NB4 (cell line): ENCODE measurements around the gene GGTA1.
"Not testable (repeated sequence)": the region's sequence is repeated elsewhere in the genome, so short reads cannot be mapped to it uniquely, and the experiment has no call there.

ENCODE experiments used
- DNase-seq: peaks from one replicate; pipeline ENCODE4 v3.0.0; 2010; ENCODE audit warnings: low read depth
- H3K4me3 ChIP-seq: one replicate; pipeline ENCODE4 v1.5.1; 2011; ENCODE audit warnings: mild to moderate bottlenecking, low read depth, low read length, moderate library complexity
- CTCF ChIP-seq: IDR thresholded peaks from one replicate; pipeline ENCODE4 v1.5.1; 2012; ENCODE audit warnings: low read depth, low read length
- MAX ChIP-seq: IDR thresholded peaks from 2 replicates; pipeline ENCODE4 v1.6.1; 2011; ENCODE audit warnings: low read depth, low read length
- MYC ChIP-seq: IDR thresholded peaks from 2 replicates; pipeline ENCODE4 v1.6.1; 2011; ENCODE audit warnings: low read depth, low read length
- POLR2A ChIP-seq: IDR thresholded peaks from 2 replicates; pipeline ENCODE4 v1.6.1; 2011; ENCODE audit warnings: mild to moderate bottlenecking; ENCODE audit not compliant: insufficient read length; ENCODE audit errors: extremely low read depth

The GGTA1 gene

GRCh38 chr9:121538221-121538620, 38.6 kb upstream of the GGTA1 start:
- no peak for DNase-seq
- no peak overlapping the region for H3K4me3 ChIP-seq
- TF ChIP-seq POLR2A (no peak), CTCF (no peak), MYC (no peak), MAX (no peak)

- TF ChIP-seq MYC (no peak), CTCF (no peak), POLR2A (no peak), MAX (no peak)
These were observed 37.6 kb upstream of the GGTA1 start for GRCh38 chr9:121537283-121537682.

GRCh38 chr9:121532881-121533280, 33.2 kb upstream of the GGTA1 start:
- no peak for DNase-seq
- TF ChIP-seq MAX (no peak), POLR2A (no peak), MYC (no peak), CTCF (no peak)
- no peak overlapping the region for H3K4me3 ChIP-seq

More at GRCh38 chr9:121537283-121537682, 37.6 kb upstream of the GGTA1 start:
- H3K4me3 ChIP-seq = no peak overlapping the region
- DNase-seq = no peak

GRCh38 chr9:121529237-121529987, 29.8 kb upstream of the GGTA1 start:
- TF ChIP-seq POLR2A = no peak
- TF ChIP-seq MYC = no peak
- TF ChIP-seq CTCF = no peak
- no peak for TF ChIP-seq MAX
- no peak for DNase-seq
- H3K4me3 ChIP-seq = no peak overlapping the region

- no peak overlapping the region for H3K4me3 ChIP-seq
- TF ChIP-seq POLR2A = no peak
- no peak for DNase-seq
These were observed 29.0 kb upstream of the GGTA1 start for GRCh38 chr9:121528642-121529041.

GRCh38 chr9:121527371-121527770, 27.7 kb upstream of the GGTA1 start:
- TF ChIP-seq POLR2A (no peak), MAX (no peak), CTCF (no peak), MYC (no peak)
- no peak for DNase-seq
- no peak overlapping the region for H3K4me3 ChIP-seq

- DNase-seq, H3K4me3 ChIP-seq: not testable (repeated sequence)
These were observed 20.0 kb upstream of the GGTA1 start for GRCh38 chr9:121519688-121520087.
